Loucy (cell line): Measurements from ENCODE around the gene PRKCG.

Source experiments
- H2AFZ ChIP-seq: fragments of 200-600 bp; sonication (generic); 2 replicates; pipeline ENCODE4 v1.6.0; 2016; ENCODE audit warnings: antibody characterized with exemption, mild to moderate bottlenecking, low read length, moderate library complexity
- H3F3A ChIP-seq: fragments of 200-600 bp; 2 replicates; pipeline ENCODE4 v1.6.0; 2016; ENCODE audit warnings: antibody characterized with exemption, low read depth, mild to moderate bottlenecking
- H3K27me3 ChIP-seq: fragments of 200-600 bp; sonication (generic); 2 replicates; pipeline ENCODE4 v1.6.1; 2014; ENCODE audit warnings: low read length, mild to moderate bottlenecking; ENCODE audit not compliant: insufficient read depth, poor library complexity, severe bottlenecking
- H3K36me3 ChIP-seq: fragments of 200-600 bp; sonication (generic); 2 replicates; pipeline ENCODE4 v1.6.1; 2016; ENCODE audit warnings: low read length; ENCODE audit not compliant: insufficient read depth
- H3K4me1 ChIP-seq: fragments of 200-600 bp; sonication (generic); 2 replicates; pipeline ENCODE4 v1.5.1; 2014; ENCODE audit warnings: low read length, mild to moderate bottlenecking; ENCODE audit not compliant: insufficient read depth, poor library complexity, severe bottlenecking
- H3K4me2 ChIP-seq: fragments of 200-600 bp; sonication (generic); 2 replicates; pipeline ENCODE4 v1.6.0; 2014; ENCODE audit warnings: antibody characterized with exemption, low read length, low read depth, mild to moderate bottlenecking; ENCODE audit not compliant: poor library complexity, severe bottlenecking
- H3K4me3 ChIP-seq: fragments of 200-600 bp; sonication (generic); 2 replicates; pipeline ENCODE4 v1.5.1; 2014; ENCODE audit warnings: low read length, mild to moderate bottlenecking, mixed read lengths; ENCODE audit not compliant: poor library complexity, severe bottlenecking
- H3K79me2 ChIP-seq: fragments of 200-600 bp; sonication (generic); 2 replicates; pipeline ENCODE4 v1.6.1; 2014; ENCODE audit warnings: low read length; ENCODE audit not compliant: insufficient read depth
- H3K9ac ChIP-seq: fragments of 200-600 bp; sonication (generic); 2 replicates; pipeline ENCODE4 v1.6.0; 2014; ENCODE audit warnings: mild to moderate bottlenecking, low read depth, low read length, moderate library complexity; ENCODE audit not compliant: poor library complexity, severe bottlenecking
- H3K9me2 ChIP-seq: fragments of 200-600 bp; sonication (generic); replicated peaks from 2 replicates; pipeline ENCODE4 v1.6.1; 2016; ENCODE audit warnings: low read depth, low read length, mixed read lengths
- H3K9me3 ChIP-seq: fragments of 200-600 bp; sonication (generic); 2 replicates; pipeline ENCODE4 v1.6.1; 2014; ENCODE audit warnings: mild to moderate bottlenecking, antibody characterized with exemption, low read length, low read depth; ENCODE audit not compliant: insufficient read depth
- H4K20me1 ChIP-seq: fragments of 200-600 bp; sonication (generic); 2 replicates; pipeline ENCODE4 v1.6.0; 2014; ENCODE audit warnings: antibody characterized with exemption, low read length, mild to moderate bottlenecking; ENCODE audit not compliant: insufficient read depth, poor library complexity, severe bottlenecking
- CTCF ChIP-seq: fragments of 200-600 bp; sonication (generic); conservative IDR thresholded peaks from 2 replicates; pipeline ENCODE4 v1.5.1; 2014; ENCODE audit warnings: mild to moderate bottlenecking, antibody characterized with exemption, low read length
- EZH2phosphoT487 ChIP-seq: fragments of 200-600 bp; IDR thresholded peaks from 2 replicates; pipeline ENCODE4 v1.6.1; 2018; ENCODE audit warnings: antibody characterized with exemption, mild to moderate bottlenecking, moderate library complexity, borderline replicate concordance

Gene PRKCG

GRCh38 chr19:53953383-53953782 lies 71.4 kb downstream of the PRKCG start:
- TF ChIP-seq EZH2phosphoT487 = no peak
- TF ChIP-seq CTCF = no peak
- H3F3A ChIP-seq = no peaks in the 10 kb centered on the region
- no peaks in the 10 kb centered on the region for H3K36me3 ChIP-seq
- H3K9me3 ChIP-seq = no peaks in the 10 kb centered on the region
- no peaks in the 10 kb centered on the region for H3K9me2 ChIP-seq
- no peaks in the 10 kb centered on the region for H3K4me1 ChIP-seq
- H3K27me3 ChIP-seq = no peaks in the 10 kb centered on the region
- no peak overlapping the region for H2AFZ ChIP-seq
- H3K4me2 ChIP-seq = no peak overlapping the region
- H3K9ac ChIP-seq = no peak overlapping the region
- H4K20me1 ChIP-seq = no peaks in the 10 kb centered on the region
- H3K4me3 ChIP-seq = no peak overlapping the region
- no peaks in the 10 kb centered on the region for H3K79me2 ChIP-seq
